Measurements from ENCODE around the gene AFF3.

Gene AFF3

DNA sequence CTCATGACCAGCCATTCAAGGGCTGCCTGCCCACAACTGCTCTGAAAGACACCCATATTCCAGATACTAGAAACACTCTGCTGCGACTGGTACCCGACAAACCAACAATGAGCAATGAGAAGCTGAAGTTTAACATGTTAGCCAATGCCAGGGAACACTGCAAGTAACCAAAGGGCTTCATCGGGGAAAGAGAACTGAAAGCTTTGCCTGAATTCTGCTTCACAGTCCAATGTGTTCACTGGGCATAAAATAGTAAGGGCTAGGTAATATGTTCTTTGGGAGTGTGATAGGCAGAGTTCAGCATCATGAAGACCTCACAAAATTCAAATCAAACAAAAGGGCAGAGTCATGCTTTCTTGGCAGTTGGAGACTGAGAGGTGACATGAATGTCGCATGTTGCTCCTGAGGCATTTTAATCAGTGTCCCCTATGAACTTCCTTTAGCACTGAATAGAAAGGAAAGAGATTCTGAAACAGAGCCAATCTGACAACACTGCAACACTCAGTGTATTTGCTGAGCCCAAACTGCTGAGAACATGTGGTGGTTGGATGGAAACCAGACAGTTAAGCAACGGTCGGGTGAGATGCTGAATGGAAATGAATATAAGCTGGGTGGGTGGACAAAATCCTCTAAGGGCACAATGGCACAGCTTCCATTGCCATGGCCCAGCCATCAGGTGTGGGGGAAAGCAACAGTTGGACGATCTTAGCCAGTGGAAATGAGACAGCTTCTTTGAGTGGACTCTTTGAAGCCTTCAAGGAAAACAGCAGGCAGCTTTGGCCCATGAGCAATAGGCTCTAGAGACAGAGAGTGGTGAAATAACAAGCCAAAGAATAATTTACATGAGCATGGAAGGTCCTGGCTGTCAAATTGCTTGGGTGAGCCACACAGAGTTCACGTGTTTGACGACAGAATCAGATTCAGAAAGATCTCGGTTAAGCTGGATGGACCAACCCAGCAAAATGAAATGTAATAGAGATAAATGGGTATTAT, 277.5 kb downstream of the AFF3 start:
- H3K36me3 Mint-ChIP-seq (ENCODE audit: low read depth): peaks cover 49% of the 10 kb centered on the region
- H3K4me1 Mint-ChIP-seq: peaks cover 38% of the 10 kb centered on the region
- no peak overlapping the region for H3K27ac Mint-ChIP-seq
- TF ChIP-seq, protein P1, sequence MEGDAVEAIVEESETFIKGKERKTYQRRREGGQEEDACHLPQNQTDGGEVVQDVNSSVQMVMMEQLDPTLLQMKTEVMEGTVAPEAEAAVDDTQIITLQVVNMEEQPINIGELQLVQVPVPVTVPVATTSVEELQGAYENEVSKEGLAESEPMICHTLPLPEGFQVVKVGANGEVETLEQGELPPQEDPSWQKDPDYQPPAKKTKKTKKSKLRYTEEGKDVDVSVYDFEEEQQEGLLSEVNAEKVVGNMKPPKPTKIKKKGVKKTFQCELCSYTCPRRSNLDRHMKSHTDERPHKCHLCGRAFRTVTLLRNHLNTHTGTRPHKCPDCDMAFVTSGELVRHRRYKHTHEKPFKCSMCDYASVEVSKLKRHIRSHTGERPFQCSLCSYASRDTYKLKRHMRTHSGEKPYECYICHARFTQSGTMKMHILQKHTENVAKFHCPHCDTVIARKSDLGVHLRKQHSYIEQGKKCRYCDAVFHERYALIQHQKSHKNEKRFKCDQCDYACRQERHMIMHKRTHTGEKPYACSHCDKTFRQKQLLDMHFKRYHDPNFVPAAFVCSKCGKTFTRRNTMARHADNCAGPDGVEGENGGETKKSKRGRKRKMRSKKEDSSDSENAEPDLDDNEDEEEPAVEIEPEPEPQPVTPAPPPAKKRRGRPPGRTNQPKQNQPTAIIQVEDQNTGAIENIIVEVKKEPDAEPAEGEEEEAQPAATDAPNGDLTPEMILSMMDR (IDR thresholded peaks at IDR 0.05): no peak
- DNase-seq: no peak
- no peak overlapping the region for H3K4me3 Mint-ChIP-seq
- H3K27me3 Mint-ChIP-seq (ENCODE audit: low read depth, poor library complexity): no peaks in the 10 kb centered on the region
- no peaks in the 10 kb centered on the region for H3K9me3 Mint-ChIP-seq

DNA sequence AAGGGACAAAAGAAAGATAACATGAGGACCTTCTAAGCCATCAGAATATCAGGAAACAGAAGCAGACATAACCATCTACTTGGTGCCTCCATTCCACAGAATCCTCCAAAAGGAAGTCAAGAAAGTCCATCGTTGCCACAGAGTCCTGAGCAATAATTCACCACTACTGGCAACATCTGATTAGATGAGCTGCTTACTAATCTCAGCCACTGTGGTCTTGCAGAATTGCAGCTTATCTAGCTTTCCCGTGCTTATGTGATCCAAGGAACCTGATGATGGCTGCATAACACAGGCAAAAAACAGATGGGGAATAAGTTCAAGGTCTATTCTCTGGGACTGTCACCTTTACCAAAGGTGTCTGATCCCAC, 278.5 kb downstream of the AFF3 start:
- Mint-ChIP-seq H3K4me3 (no peak overlapping the region), H3K4me1 (peaks cover 42% of the 10 kb centered on the region), H3K9me3 (no peaks in the 10 kb centered on the region), H3K36me3 (ENCODE audit: low read depth) (peaks cover 49% of the 10 kb centered on the region), H3K27ac (no peak overlapping the region), H3K27me3 (ENCODE audit: low read depth, poor library complexity) (no peaks in the 10 kb centered on the region)
- no peak for DNase-seq
- TF ChIP-seq, protein P1 (IDR thresholded peaks at IDR 0.05): no peak

DNA sequence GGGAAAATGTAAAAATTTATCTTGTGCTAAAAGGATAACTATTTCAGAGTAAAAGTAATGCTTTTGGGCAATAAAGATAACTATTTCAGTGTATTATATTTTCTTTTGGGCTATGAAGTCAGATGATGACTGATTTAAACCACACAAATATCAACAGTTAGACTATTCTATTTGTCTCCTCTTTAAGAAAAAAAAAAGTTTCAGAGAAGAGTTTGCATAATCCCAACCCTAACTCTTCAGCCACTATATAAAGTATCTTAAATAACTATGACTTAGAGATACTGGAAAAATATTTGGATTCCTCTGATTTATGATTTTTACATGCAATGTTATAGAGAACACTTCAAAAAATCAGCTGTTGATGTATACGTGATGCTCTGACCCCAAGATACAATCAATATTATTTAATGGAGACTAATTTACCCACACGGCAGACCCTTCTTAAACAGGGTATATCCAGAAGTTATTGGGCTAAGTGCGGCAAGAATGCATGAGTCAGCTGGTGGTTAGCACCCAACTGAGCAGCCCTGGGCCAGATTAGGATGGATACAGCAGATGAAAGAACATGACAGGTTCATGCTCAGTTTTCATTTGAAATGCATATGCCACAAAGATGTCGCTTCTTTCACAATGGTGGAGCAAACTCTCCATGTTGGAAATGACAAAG, 279.0 kb downstream of the AFF3 start:
- H3K4me3 Mint-ChIP-seq: no peak overlapping the region
- H3K27ac Mint-ChIP-seq: no peak overlapping the region
- H3K9me3 Mint-ChIP-seq: no peaks in the 10 kb centered on the region
- peaks cover 49% of the 10 kb centered on the region for H3K36me3 Mint-ChIP-seq (ENCODE audit: low read depth)
- H3K27me3 Mint-ChIP-seq (ENCODE audit: low read depth, poor library complexity): no peaks in the 10 kb centered on the region
- H3K4me1 Mint-ChIP-seq: peaks cover 38% of the 10 kb centered on the region
- TF ChIP-seq, protein P1 (IDR thresholded peaks at IDR 0.05): no peak
- DNase-seq: no peak

DNA sequence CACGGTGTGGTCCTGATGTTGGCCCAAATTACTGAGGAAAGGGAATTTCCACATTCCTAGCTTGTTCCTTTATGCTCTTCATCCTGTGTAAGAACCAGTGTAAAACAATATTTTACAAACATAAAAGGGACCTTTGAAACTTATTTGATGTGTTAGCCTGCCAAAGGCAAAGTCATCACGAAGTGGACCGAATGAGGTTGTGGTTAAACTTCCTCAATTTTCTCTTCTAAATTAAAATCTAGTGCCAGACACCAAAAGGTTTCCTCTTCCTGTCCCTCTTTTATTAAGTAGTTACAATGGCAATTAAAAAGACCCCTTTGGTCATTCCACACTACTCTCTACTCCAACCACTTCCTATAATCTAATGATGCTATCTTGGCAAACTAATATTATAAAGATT, 279.8 kb downstream of the AFF3 start:
- H3K4me3 Mint-ChIP-seq: no peak overlapping the region
- H3K27ac Mint-ChIP-seq: no peak overlapping the region
- DNase-seq: no peak
- TF ChIP-seq, protein P1 (IDR thresholded peaks at IDR 0.05): no peak
- H3K9me3 Mint-ChIP-seq: no peaks in the 10 kb centered on the region
- peaks cover 35% of the 10 kb centered on the region for H3K4me1 Mint-ChIP-seq
- H3K36me3 Mint-ChIP-seq (ENCODE audit: low read depth): peaks cover 47% of the 10 kb centered on the region
- no peaks in the 10 kb centered on the region for H3K27me3 Mint-ChIP-seq (ENCODE audit: low read depth, poor library complexity)

DNA sequence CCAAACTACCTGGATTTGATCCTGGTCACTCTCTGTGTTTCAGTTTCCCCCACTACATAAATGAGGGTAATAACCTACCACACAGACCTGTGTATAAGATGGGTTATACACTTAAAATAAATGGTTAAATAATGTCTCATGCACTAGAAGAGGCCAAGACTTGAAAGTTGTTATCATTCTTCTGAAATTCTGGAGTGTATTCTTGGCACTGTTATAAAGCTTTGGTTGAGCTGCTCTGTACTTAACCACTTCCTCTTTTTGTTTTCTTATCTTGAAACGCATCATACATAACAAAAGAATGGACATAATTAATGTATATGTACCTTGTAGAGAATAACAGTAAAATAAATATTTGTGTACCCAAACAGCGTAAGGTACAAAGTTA, 281.0 kb downstream of the AFF3 start:
- TF ChIP-seq, protein P1 (IDR thresholded peaks at IDR 0.05): no peak
- no peak for DNase-seq
- Mint-ChIP-seq H3K4me1 (peaks cover 29% of the 10 kb centered on the region), H3K27ac (no peak overlapping the region), H3K27me3 (ENCODE audit: low read depth, poor library complexity) (no peaks in the 10 kb centered on the region), H3K36me3 (ENCODE audit: low read depth) (peaks cover 41% of the 10 kb centered on the region), H3K4me3 (no peak overlapping the region), H3K9me3 (no peaks in the 10 kb centered on the region)
